Transverse colon (tissue), 4 donors: ENCODE measurements around the gene INCA1. TPM values are rescaled to one million over a fixed set of nuclear protein-coding genes. Genes with fewer than 3 reads are reported as not detected.

ENCODE experiments used
- DNase-seq: peaks from one replicate; pipeline ENCODE4 v3.0.0-alpha.2; 2019
- H3K27ac ChIP-seq, 4 donors: fragments of 200-600 bp; sonication (generic); 2 replicates each; pipeline ENCODE4 v1.5.1; 2016 to 2018; ENCODE audit warnings: inconsistent platforms in 4 of 4
- H3K27me3 ChIP-seq: fragments of 200-600 bp; sonication (generic); 2 replicates; pipeline ENCODE4 v1.5.1; 2017; ENCODE audit warnings: inconsistent platforms
- H3K36me3 ChIP-seq, 4 donors: fragments of 200-600 bp; sonication (generic); 2 replicates each; pipeline ENCODE4 v1.5.1; 2017 to 2019; ENCODE audit warnings: inconsistent platforms in 4 of 4
- H3K4me1 ChIP-seq, 4 donors: fragments of 200-600 bp; sonication (generic); 2 replicates each; pipeline ENCODE4 v1.5.1; 2017 to 2020; ENCODE audit warnings: inconsistent platforms in 4 of 4
- H3K4me3 ChIP-seq, 4 donors: fragments of 200-600 bp; sonication (generic); 1 replicate in 1 of 4; 2 replicates in 3 of 4; pipeline versions ENCODE4 v1.5.1 to v1.6.1; 2017 to 2019; ENCODE audit warnings: inconsistent platforms in 4 of 4
- H3K9me3 ChIP-seq, 2 donors: fragments of 200-600 bp; sonication (generic); 2 replicates each; pipeline ENCODE4 v1.5.1; 2017 to 2019; ENCODE audit warnings: inconsistent platforms in 2 of 2
- EP300 ChIP-seq: sonication (generic); formaldehyde crosslinking; IDR thresholded peaks from one replicate; pipeline ENCODE4 v1.6.1; 2017; ENCODE audit warnings: antibody characterized with exemption, low read depth
- POLR2A ChIP-seq: fragments of 450-650 bp; IDR thresholded peaks from one replicate; pipeline ENCODE4 v1.6.1; 2016; ENCODE audit warnings: antibody characterized with exemption, mild to moderate bottlenecking, moderate library complexity
- POLR2AphosphoS5 ChIP-seq, 3 donors: sonication (generic); formaldehyde crosslinking; IDR thresholded peaks; one replicate each; pipeline ENCODE4 v1.6.1; 2016; ENCODE audit warnings: antibody characterized with exemption in 3 of 3
- WGBS, 2 donors: methylation state at CpG; one replicate each; pipeline ENCODE4 v1.1.5; 2018; ENCODE audit warnings: low coverage in 1 of 2; 5-methylcytosine and 5-hydroxymethylcytosine counted together
- in situ Hi-C, 4 donors: fragments of 200-750 bp; cut with MboI; loops; one replicate each; pipeline versions ENCODE4 v1.15.0 to v1.15.1; 2017; ENCODE audit warnings: low sequenced_read_pairs in 3 of 4, low pct_ligation_motif_present in 1 of 4, low pct_unique_long_range_greater_than_20kb in 1 of 4
- intact Hi-C: fragments of 100-400 bp; cut with DNase I; formaldehyde crosslinking; loops from one replicate; pipeline ENCODE4 v1.15.1; 2023; ENCODE audit warnings: low total_unique reads
- total RNA-seq, 4 donors: library from RNA; depleted of rRNA; stranded (reverse); fragments of >200 nt; gene quantifications; one replicate each; pipeline ENCODE4 v1.1.0, GENCODE V29; 2016
- TF ChIP-seq, protein P1 (sequence below), 5 experiments: fragments of 200-600 bp in 3 of 5; fragments of 450-650 bp in 2 of 5; sonication (generic) in 3 of 5; IDR thresholded peaks; 1 replicate in 2 of 5; 2 replicates in 3 of 5; pipeline ENCODE4 v1.5.1; 2016 to 2017; ENCODE audit warnings: antibody characterized with exemption in 5 of 5, inconsistent platforms in 3 of 5, mild to moderate bottlenecking in 2 of 5, moderate library complexity in 1 of 5

INCA1 gene
- total RNA-seq, 4 donors from 2014 or later, result 1.8 to 2.2 TPM; not detected in 2

DNA sequence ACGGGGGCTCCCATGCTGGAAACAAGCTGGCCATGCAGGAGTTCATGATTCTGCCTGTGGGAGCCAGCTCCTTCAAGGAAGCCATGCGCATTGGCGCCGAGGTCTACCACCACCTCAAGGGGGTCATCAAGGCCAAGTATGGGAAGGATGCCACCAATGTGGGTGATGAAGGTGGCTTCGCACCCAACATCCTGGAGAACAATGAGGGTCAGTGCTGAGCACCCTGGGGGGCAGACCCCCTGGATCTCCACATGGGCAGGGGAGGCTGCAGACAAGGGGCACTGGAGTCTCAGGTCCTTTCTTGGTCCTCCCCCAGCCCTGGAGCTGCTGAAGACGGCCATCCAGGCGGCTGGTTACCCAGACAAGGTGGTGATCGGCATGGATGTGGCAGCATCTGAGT is 42.2 kb downstream of the INCA1 start:
- DNase-seq, result no peak
- no peak overlapping the region for H3K27ac ChIP-seq
- in situ Hi-C loops (no loop called here), intact Hi-C loops (no loop called here)
- 95% methylated on average over 8 of the region's 8 CpGs; no CpG with 5 or more reads in 1 of the 2 donors for WGBS, 2 donors
- no peak overlapping the region for H3K4me3 ChIP-seq
- no peak for TF ChIP-seq POLR2A
- no peak for TF ChIP-seq EP300
- no peak for TF ChIP-seq POLR2AphosphoS5 (IDR thresholded peaks at IDR 0.05)
- TF ChIP-seq, protein P1, sequence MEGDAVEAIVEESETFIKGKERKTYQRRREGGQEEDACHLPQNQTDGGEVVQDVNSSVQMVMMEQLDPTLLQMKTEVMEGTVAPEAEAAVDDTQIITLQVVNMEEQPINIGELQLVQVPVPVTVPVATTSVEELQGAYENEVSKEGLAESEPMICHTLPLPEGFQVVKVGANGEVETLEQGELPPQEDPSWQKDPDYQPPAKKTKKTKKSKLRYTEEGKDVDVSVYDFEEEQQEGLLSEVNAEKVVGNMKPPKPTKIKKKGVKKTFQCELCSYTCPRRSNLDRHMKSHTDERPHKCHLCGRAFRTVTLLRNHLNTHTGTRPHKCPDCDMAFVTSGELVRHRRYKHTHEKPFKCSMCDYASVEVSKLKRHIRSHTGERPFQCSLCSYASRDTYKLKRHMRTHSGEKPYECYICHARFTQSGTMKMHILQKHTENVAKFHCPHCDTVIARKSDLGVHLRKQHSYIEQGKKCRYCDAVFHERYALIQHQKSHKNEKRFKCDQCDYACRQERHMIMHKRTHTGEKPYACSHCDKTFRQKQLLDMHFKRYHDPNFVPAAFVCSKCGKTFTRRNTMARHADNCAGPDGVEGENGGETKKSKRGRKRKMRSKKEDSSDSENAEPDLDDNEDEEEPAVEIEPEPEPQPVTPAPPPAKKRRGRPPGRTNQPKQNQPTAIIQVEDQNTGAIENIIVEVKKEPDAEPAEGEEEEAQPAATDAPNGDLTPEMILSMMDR (IDR thresholded peaks at IDR 0.05), result no peak
- no peaks in the 10 kb centered on the region for H3K27me3 ChIP-seq
- H3K9me3 ChIP-seq, result no peaks in the 10 kb centered on the region
- H3K36me3 ChIP-seq, result peaks cover 0 to 7% (median 3%) of the 10 kb centered on the region in 4 donors
- H3K4me1 ChIP-seq, result peaks cover 6 to 25% (median 14%) of the 10 kb centered on the region in 4 donors

DNA sequence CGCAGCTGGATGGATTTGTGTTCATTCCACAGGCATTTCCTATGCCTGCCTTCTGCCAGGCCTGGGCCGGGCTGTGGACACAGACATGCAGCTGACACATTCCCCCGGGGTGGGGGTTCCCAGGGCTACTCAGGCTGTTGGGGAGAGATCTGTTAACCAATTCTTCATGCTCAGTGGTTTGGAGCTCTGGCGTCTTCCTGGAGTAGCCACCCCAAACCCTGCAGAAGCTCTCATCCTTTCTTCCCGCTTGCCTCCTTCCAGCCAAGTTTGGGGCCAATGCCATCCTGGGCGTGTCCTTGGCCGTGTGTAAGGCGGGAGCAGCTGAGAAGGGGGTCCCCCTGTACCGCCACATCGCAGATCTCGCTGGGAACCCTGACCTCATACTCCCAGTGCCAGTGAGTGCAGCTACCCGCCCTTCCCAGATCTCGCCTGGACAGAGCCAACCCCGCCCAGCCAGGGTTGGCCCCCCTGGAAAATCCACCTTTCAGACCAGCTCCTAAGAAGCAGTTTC is 43.8 kb downstream of the INCA1 start:
- no peak for DNase-seq

DNA sequence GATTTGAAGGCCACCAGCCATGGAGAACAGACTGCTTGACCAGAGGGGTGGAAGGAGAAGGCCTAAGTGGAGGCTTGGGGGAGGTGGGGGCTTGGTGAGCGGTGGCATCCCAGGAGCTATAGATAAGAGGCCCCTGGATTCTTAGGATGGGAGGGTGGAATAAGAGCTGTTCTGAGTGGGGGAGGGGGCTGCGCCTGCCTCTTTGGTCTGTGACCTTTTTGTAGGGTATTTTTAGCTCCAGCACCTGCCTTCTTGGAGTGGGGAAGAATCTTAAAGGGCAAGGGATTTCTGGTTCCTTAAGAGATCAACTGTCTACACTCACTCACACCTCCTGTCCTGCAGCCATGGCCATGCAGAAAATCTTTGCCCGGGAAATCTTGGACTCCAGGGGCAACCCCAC is 45.8 kb downstream of the INCA1 start:
- intact Hi-C loops, result no loop called here
- H3K4me1 ChIP-seq, result peaks cover 9 to 33% (median 14%) of the 10 kb centered on the region in 4 donors
- no peak overlapping the region for H3K27ac ChIP-seq
- H3K9me3 ChIP-seq, result no peaks in the 10 kb centered on the region
- in situ Hi-C loops, result no loop called here
- no peak for DNase-seq
- H3K4me3 ChIP-seq, result no peak overlapping the region
- 92 to 100% methylated on average over 2 to 3 of the region's 3 CpGs for WGBS, 2 donors
- H3K27me3 ChIP-seq, result no peaks in the 10 kb centered on the region
- no peaks in the 10 kb centered on the region for H3K36me3 ChIP-seq
- TF ChIP-seq EP300 (no peak), POLR2A (no peak), POLR2AphosphoS5 (IDR thresholded peaks at IDR 0.05) (no peak)
- TF ChIP-seq, protein P1 (IDR thresholded peaks at IDR 0.05), result no peak

More for the DNA sequence above, 43.8 kb downstream of the INCA1 start:
- no peaks in the 10 kb centered on the region for H3K27me3 ChIP-seq
- in situ Hi-C loops (no loop called here), intact Hi-C loops (no loop called here)
- H3K36me3 ChIP-seq, result no peaks in the 10 kb centered on the region
- no peak overlapping the region for H3K4me3 ChIP-seq
- WGBS, 2 donors, result 62 to 73% methylated on average over 2 to 14 of the region's 14 CpGs
- no peak for TF ChIP-seq EP300
- TF ChIP-seq POLR2AphosphoS5 (IDR thresholded peaks at IDR 0.05), result no peak
- TF ChIP-seq, protein P1 (IDR thresholded peaks at IDR 0.05), result no peak
- no peak for TF ChIP-seq POLR2A
- H3K4me1 ChIP-seq, result peaks cover 6 to 29% (median 10%) of the 10 kb centered on the region in 4 donors
- no peak overlapping the region for H3K27ac ChIP-seq
- H3K9me3 ChIP-seq, result no peaks in the 10 kb centered on the region

DNA sequence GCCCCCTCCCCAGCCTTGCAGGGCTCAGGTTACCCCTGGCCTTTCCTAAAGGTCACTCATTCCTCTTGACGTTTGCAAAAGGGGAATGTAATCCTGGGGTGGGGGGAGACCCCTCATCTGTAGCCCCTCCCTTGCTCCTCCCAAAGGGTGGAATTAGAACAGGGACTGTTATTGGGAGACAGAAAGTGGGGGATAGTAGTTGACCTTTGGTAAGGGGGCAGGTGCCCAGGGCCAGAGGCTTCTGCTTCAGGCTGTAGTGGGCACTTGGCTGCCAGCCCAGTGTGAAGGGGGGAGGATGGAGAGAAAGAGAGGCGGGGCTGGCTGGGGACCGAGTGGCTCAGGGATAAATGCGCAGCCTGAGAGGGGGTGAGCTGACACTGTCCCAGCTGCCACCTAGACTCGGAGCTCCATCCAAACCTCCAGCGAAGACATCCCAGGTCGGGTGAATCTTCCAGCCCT is 46.5 kb downstream of the INCA1 start, which contains the start of gene ENO3:
Gene ENO3 (plus strand): TSS at position 374 of the 459 bp plus-strand sequence. CDS start 711 bp downstream, outside the sequence.
- peak; percentile 37 for DNase-seq
- no peaks in the 10 kb centered on the region for H3K36me3 ChIP-seq
- H3K27me3 ChIP-seq, result no peaks in the 10 kb centered on the region
- H3K4me3 ChIP-seq, result peak within 1 kb of the TSS; percentile 33 to 92 (median 64)
- H3K4me1 ChIP-seq, result peaks cover 16 to 40% (median 22%) of the 10 kb centered on the region in 4 donors
- no peaks in the 10 kb centered on the region for H3K9me3 ChIP-seq
- TF ChIP-seq, protein P1 (IDR thresholded peaks at IDR 0.05), result no peak
- TF ChIP-seq POLR2AphosphoS5 (IDR thresholded peaks at IDR 0.05) (no peak), EP300 (no peak), POLR2A (no peak)
- intact Hi-C loops (no loop called here), in situ Hi-C loops (no loop called here)
- H3K27ac ChIP-seq, result peak within 1 kb of the TSS; percentile 95 to 100 (median 100)
- 42 to 52% methylated on average over 3 to 7 of the region's 7 CpGs for WGBS, 2 donors
